Mammary epithelial cell (primary cell): ENCODE results near the gene FOXO6.

Source experiments
- CTCF ChIP-seq, 2 donors: IDR thresholded peaks in 1 of 2; conservative IDR thresholded peaks in 1 of 2; 2 replicates each; pipeline ENCODE4 v1.5.1; 2011 to 2012; ENCODE audit warnings: inconsistent platforms in 2 of 2, low read length in 2 of 2, mild to moderate bottlenecking in 2 of 2, control low read depth in 1 of 2, low read depth in 1 of 2; ENCODE audit not compliant: insufficient read depth in 1 of 2; ENCODE audit errors: extremely low read depth in 1 of 2
- EZH2 ChIP-seq: IDR thresholded peaks from 2 replicates; pipeline ENCODE4 v1.6.1; 2012; ENCODE audit warnings: low read length, inconsistent platforms, borderline replicate concordance

GRCh38 chr1:41385398-41386195, 24.4 kb downstream of the FOXO6 start:
- TF ChIP-seq CTCF (conservative IDR thresholded peaks at IDR 0.05 in 1 of 2, IDR thresholded peaks at IDR 0.05 in 1 of 2; ENCODE audit: extremely low read depth in 1 of 2, insufficient read depth in 1 of 2, low read depth in 1 of 2, low read length in 2 of 2) = no peak
- TF ChIP-seq EZH2 = no peak
